NCI-H1694 treated with DMSO at 0.1 percent for 48 hours (cell line): ENCODE measurements around the gene ZNF214.
"Not testable (repeated sequence)": the region's sequence is repeated elsewhere in the genome, so short reads cannot be mapped to it uniquely, and the experiment has no call there.

Experiments used
- DNase-seq: peaks from one replicate; lab custom pipeline; 2025; lab: John Stamatoyannopoulos, UW

ZNF214 gene

GRCh38 chr11:6988506-6988905 lies 31.6 kb downstream of the ZNF214 start:
- no peak for DNase-seq

- no peak for DNase-seq
Measured at GRCh38 chr11:6986487-6986886, 33.7 kb downstream of the ZNF214 start.

GRCh38 chr11:6979365-6979764 lies 40.8 kb downstream of the ZNF214 start:
- no peak for DNase-seq

GRCh38 chr11:6969854-6970253 lies 50.3 kb downstream of the ZNF214 start:
- not testable (repeated sequence) for DNase-seq

- no peak for DNase-seq
Measured at GRCh38 chr11:6968816-6969215, 51.3 kb downstream of the ZNF214 start.

GRCh38 chr11:6962673-6963072 lies 57.5 kb downstream of the ZNF214 start:
- DNase-seq = no peak

- no peak for DNase-seq
Measured at GRCh38 chr11:6962141-6962540, 58.0 kb downstream of the ZNF214 start.

GRCh38 chr11:6954248-6954647 lies 65.9 kb downstream of the ZNF214 start:
- not testable (repeated sequence) for DNase-seq
